HepG2 (cell line): ENCODE results near the gene PHLPP2. TPM values are rescaled to one million over a fixed set of nuclear protein-coding genes. Genes with fewer than 3 reads are reported as not detected.

Source experiments
- EEA1 ChIP-seq: sonication (generic); formaldehyde crosslinking; IDR thresholded peaks from 2 replicates; pipeline ENCODE4 v1.5.1; 2020; ENCODE audit warnings: mild to moderate bottlenecking, missing genetic modification reagents, borderline replicate concordance
- HINFP ChIP-seq: sonication (generic); formaldehyde crosslinking; IDR thresholded peaks from 2 replicates; pipeline ENCODE4 v1.4.0; 2020; ENCODE audit warnings: low read depth, mild to moderate bottlenecking, missing genetic modification reagents
- IKZF1 ChIP-seq: fragments of 450-650 bp; IDR thresholded peaks from 2 replicates; pipeline ENCODE4 v1.7.1; 2016
- MBD4 ChIP-seq: IDR thresholded peaks from 2 replicates; pipeline ENCODE4 v1.6.1; 2012; ENCODE audit warnings: low read length, inconsistent platforms, borderline replicate concordance
- MEIS2 ChIP-seq: sonication (generic); formaldehyde crosslinking; IDR thresholded peaks from 2 replicates; pipeline ENCODE4 v1.9.0; 2021; ENCODE audit warnings: mild to moderate bottlenecking, missing genetic modification reagents
- MTF2 ChIP-seq: sonication (generic); formaldehyde crosslinking; IDR thresholded peaks from 2 replicates; pipeline ENCODE4 v1.5.0; 2020; ENCODE audit warnings: missing genetic modification reagents, borderline replicate concordance
- SAFB2 ChIP-seq: sonication (generic); formaldehyde crosslinking; IDR thresholded peaks from 2 replicates; pipeline ENCODE4 v1.5.1; 2020; ENCODE audit warnings: missing genetic modification reagents, low read depth, mild to moderate bottlenecking, borderline replicate concordance
- SMAD9 ChIP-seq: sonication (generic); formaldehyde crosslinking; IDR thresholded peaks from 2 replicates; pipeline ENCODE4 v1.5.1; 2020; ENCODE audit warnings: mild to moderate bottlenecking, missing genetic modification reagents
- ZBTB10 ChIP-seq: sonication (generic); formaldehyde crosslinking; IDR thresholded peaks from 2 replicates; pipeline ENCODE4 v1.4.0; 2020; ENCODE audit warnings: missing genetic modification reagents, borderline replicate concordance
- ZBTB43 ChIP-seq: sonication (generic); formaldehyde crosslinking; conservative IDR thresholded peaks from 2 replicates; pipeline ENCODE4 v1.4.0; 2020; ENCODE audit warnings: missing genetic modification reagents
- ZBTB7A ChIP-seq: sonication (generic); formaldehyde crosslinking; IDR thresholded peaks from 2 replicates; pipeline ENCODE4 v1.8.0; 2022; ENCODE audit warnings: mild to moderate bottlenecking, missing genetic modification reagents
- ZNF766 ChIP-seq: sonication (generic); formaldehyde crosslinking; IDR thresholded peaks from 2 replicates; pipeline ENCODE4 v1.5.0; 2020; ENCODE audit warnings: missing genetic modification reagents, borderline replicate concordance
- polyA plus RNA-seq, 8 experiments: library from polyadenylated mRNA; depleted of rRNA in 3 of 8; stranded (reverse) in 7 of 8; unstranded in 1 of 8; fragments of >200 nt; fragmentation: Illumina TruSeq in 4 of 8; extraction: Trizol in 4 of 8; gene quantifications; 2 replicates each; pipeline versions ENCODE4 v1.2.1 to v1.2.3, GENCODE V29; 2011 to 2016; ENCODE audit warnings: low read depth in 4 of 8, missing spikeins in 1 of 8, mixed read lengths in 1 of 8; ENCODE audit not compliant: insufficient read depth in 1 of 8
- total RNA-seq, 5 experiments: library from RNA; depleted of rRNA; stranded (reverse); fragments of >200 nt; fragmentation: Illumina TruSeq; extraction: Trizol; gene quantifications; 2 replicates each; pipeline ENCODE4 v1.2.3, GENCODE V29; 2016; ENCODE audit warnings: low read depth in 1 of 5
- TF ChIP-seq, protein P1 (sequence below): sonication (generic); formaldehyde crosslinking; IDR thresholded peaks from 2 replicates; pipeline ENCODE4 v1.5.0; 2020; ENCODE audit warnings: mild to moderate bottlenecking, missing genetic modification reagents
- TF ChIP-seq, protein P2 (sequence below): sonication (generic); formaldehyde crosslinking; IDR thresholded peaks from 2 replicates; pipeline ENCODE4 v1.9.0; 2021; ENCODE audit warnings: missing genetic modification reagents, mild to moderate bottlenecking, borderline replicate concordance

Gene PHLPP2
- total and polyA plus RNA-seq, 2 of the 13 experiments (the other 11 are each of a cell fraction or from before 2014, with no cell fraction given): 8.9 TPM

GRCh38 chr16:71723537-71724319 lies 773 bp downstream of the PHLPP2 start (continued):
- TF ChIP-seq SAFB2 (peak; percentile 11; the same call in 1 of the 2 replicates), ZBTB10 (CRISPR knock-in tag) (no peak), MBD4 (no peak), ZBTB43 (peak; percentile 42), MEIS2 (CRISPR knock-in tag) (no peak; the same call in 1 of the 2 replicates), IKZF1 (no peak), MTF2 (CRISPR knock-in tag) (peak; percentile 29; the same call in 1 of the 2 replicates), EEA1 (no peak), ZNF766 (CRISPR knock-in tag) (peak; percentile 46; the same call in 1 of the 2 replicates), ZBTB7A (CRISPR knock-in tag) (no peak), HINFP (CRISPR knock-in tag) (0 out of 2 replicates have a peak, but pooled peaks have one; percentile 43), SMAD9 (CRISPR knock-in tag) (no peak)
- TF ChIP-seq, protein P1, sequence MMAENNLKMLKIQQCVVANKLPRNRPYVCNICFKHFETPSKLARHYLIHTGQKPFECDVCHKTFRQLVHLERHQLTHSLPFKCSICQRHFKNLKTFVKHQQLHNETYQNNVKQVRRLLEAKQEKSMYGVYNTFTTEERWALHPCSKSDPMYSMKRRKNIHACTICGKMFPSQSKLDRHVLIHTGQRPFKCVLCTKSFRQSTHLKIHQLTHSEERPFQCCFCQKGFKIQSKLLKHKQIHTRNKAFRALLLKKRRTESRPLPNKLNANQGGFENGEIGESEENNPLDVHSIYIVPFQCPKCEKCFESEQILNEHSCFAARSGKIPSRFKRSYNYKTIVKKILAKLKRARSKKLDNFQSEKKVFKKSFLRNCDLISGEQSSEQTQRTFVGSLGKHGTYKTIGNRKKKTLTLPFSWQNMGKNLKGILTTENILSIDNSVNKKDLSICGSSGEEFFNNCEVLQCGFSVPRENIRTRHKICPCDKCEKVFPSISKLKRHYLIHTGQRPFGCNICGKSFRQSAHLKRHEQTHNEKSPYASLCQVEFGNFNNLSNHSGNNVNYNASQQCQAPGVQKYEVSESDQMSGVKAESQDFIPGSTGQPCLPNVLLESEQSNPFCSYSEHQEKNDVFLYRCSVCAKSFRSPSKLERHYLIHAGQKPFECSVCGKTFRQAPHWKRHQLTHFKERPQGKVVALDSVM (CRISPR knock-in tag): peak; percentile 82
- TF ChIP-seq, protein P2, sequence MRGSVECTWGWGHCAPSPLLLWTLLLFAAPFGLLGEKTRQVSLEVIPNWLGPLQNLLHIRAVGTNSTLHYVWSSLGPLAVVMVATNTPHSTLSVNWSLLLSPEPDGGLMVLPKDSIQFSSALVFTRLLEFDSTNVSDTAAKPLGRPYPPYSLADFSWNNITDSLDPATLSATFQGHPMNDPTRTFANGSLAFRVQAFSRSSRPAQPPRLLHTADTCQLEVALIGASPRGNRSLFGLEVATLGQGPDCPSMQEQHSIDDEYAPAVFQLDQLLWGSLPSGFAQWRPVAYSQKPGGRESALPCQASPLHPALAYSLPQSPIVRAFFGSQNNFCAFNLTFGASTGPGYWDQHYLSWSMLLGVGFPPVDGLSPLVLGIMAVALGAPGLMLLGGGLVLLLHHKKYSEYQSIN (CRISPR knock-in tag): no peak
